Mesenchymal stem cell (in vitro differentiated cells and primary cell): Measurements from ENCODE around the gene ZNF112. TPM values are rescaled to one million over a fixed set of nuclear protein-coding genes. Genes with fewer than 3 reads are reported as not detected.
"Not testable (repeated sequence)": the region's sequence is repeated elsewhere in the genome, so short reads cannot be mapped to it uniquely, and the experiment has no call there.

Experiments used
- DNase-seq: peaks from one replicate; pipeline ENCODE4 v3.0.0-alpha.2; 2013
- H2AFZ ChIP-seq: one replicate; pipeline ENCODE4 v1.6.1; 2013; ENCODE audit warnings: low read depth, mild to moderate bottlenecking, control low read depth, inconsistent platforms, low read length, moderate library complexity
- H2AK5ac ChIP-seq: 2 replicates; pipeline ENCODE4 v1.6.1; 2013; ENCODE audit warnings: low read length, moderate library complexity, mild to moderate bottlenecking, inconsistent platforms; ENCODE audit not compliant: severe bottlenecking
- H2BK120ac ChIP-seq: one replicate; pipeline ENCODE4 v1.6.1; 2013; ENCODE audit warnings: low read depth, mild to moderate bottlenecking, inconsistent platforms, low read length, moderate library complexity
- H2BK12ac ChIP-seq, 2 experiments: one replicate each; pipeline ENCODE4 v1.6.1; 2013; ENCODE audit warnings: inconsistent platforms in 2 of 2, low read length in 2 of 2, mild to moderate bottlenecking in 2 of 2, moderate library complexity in 2 of 2, control low read depth in 1 of 2
- H2BK15ac ChIP-seq: one replicate; pipeline ENCODE4 v1.6.1; 2013; ENCODE audit warnings: mild to moderate bottlenecking, low read depth, inconsistent platforms; ENCODE audit not compliant: poor library complexity, severe bottlenecking
- H2BK5ac ChIP-seq: 2 replicates; pipeline ENCODE4 v1.6.1; 2013; ENCODE audit warnings: low read depth, mild to moderate bottlenecking, low read length, control low read depth, inconsistent platforms; ENCODE audit not compliant: poor library complexity, severe bottlenecking
- H3K14ac ChIP-seq, 2 experiments: one replicate each; pipeline ENCODE4 v1.6.1; 2013; ENCODE audit warnings: inconsistent platforms in 2 of 2, low read length in 2 of 2, control low read depth in 1 of 2, mild to moderate bottlenecking in 1 of 2, moderate library complexity in 1 of 2
- H3K18ac ChIP-seq, 2 experiments: one replicate each; pipeline ENCODE4 v1.6.1; 2013; ENCODE audit warnings: inconsistent platforms in 2 of 2, low read length in 2 of 2, control low read depth in 1 of 2, low read depth in 1 of 2, mild to moderate bottlenecking in 1 of 2
- H3K23ac ChIP-seq, 2 experiments: one replicate each; pipeline ENCODE4 v1.6.1; 2013; ENCODE audit warnings: inconsistent platforms in 2 of 2, low read length in 2 of 2, mild to moderate bottlenecking in 2 of 2, moderate library complexity in 2 of 2, control low read depth in 1 of 2
- H3K27ac ChIP-seq: 2 replicates; pipeline ENCODE4 v1.5.1; 2013; ENCODE audit warnings: mild to moderate bottlenecking, moderate library complexity, low read length, control low read depth, inconsistent platforms; ENCODE audit not compliant: poor library complexity, severe bottlenecking
- H3K27me3 ChIP-seq, 2 experiments: 2 replicates each; pipeline versions ENCODE4 v1.6.1 to v1.7.0; 2013; ENCODE audit warnings: low read length in 2 of 2, mild to moderate bottlenecking in 2 of 2, moderate library complexity in 2 of 2, control low read depth in 1 of 2, inconsistent platforms in 1 of 2; ENCODE audit not compliant: control insufficient read depth in 1 of 2, insufficient read depth in 1 of 2
- H3K36me3 ChIP-seq, 2 experiments: 2 replicates each; pipeline versions ENCODE4 v1.6.1 to v1.7.0; 2013; ENCODE audit warnings: low read length in 2 of 2, control low read depth in 1 of 2, inconsistent platforms in 1 of 2, low read depth in 1 of 2, mild to moderate bottlenecking in 1 of 2; ENCODE audit not compliant: insufficient read depth in 2 of 2, control insufficient read depth in 1 of 2
- H3K4ac ChIP-seq, 2 experiments: one replicate each; pipeline ENCODE4 v1.6.1; 2013; ENCODE audit warnings: inconsistent platforms in 2 of 2, low read length in 2 of 2, mild to moderate bottlenecking in 2 of 2, moderate library complexity in 2 of 2, control low read depth in 1 of 2, low read depth in 1 of 2
- H3K4me1 ChIP-seq: 2 replicates; pipeline ENCODE4 v1.6.1; 2013; ENCODE audit warnings: low read depth, low read length, control low read depth; ENCODE audit not compliant: control insufficient read depth, insufficient read depth
- H3K4me2 ChIP-seq: 2 replicates; pipeline ENCODE4 v1.6.1; 2013; ENCODE audit warnings: low read length, mild to moderate bottlenecking, inconsistent platforms; ENCODE audit not compliant: poor library complexity, severe bottlenecking
- H3K4me3 ChIP-seq, 2 experiments: 2 replicates each; pipeline versions ENCODE4 v1.5.1 to v1.7.0; 2013; ENCODE audit warnings: low read length in 2 of 2, mild to moderate bottlenecking in 2 of 2, control low read depth in 1 of 2, low read depth in 1 of 2; ENCODE audit not compliant: insufficient read depth in 1 of 2
- H3K79me1 ChIP-seq: replicated peaks from 2 replicates; pipeline ENCODE4 v1.6.1; 2013; ENCODE audit warnings: mild to moderate bottlenecking, control low read depth, low read length, inconsistent platforms; ENCODE audit not compliant: poor library complexity, severe bottlenecking
- H3K9ac ChIP-seq: 2 replicates; pipeline ENCODE4 v1.7.0; 2013; ENCODE audit warnings: mild to moderate bottlenecking, low read length, moderate library complexity
- H3K9me3 ChIP-seq: 2 replicates; pipeline ENCODE4 v1.7.0; 2013; ENCODE audit warnings: mild to moderate bottlenecking, low read length; ENCODE audit not compliant: control insufficient read depth
- H4K8ac ChIP-seq: one replicate; pipeline ENCODE4 v1.6.1; 2013; ENCODE audit warnings: inconsistent platforms, mild to moderate bottlenecking, low read length, moderate library complexity
- H4K91ac ChIP-seq: one replicate; pipeline ENCODE4 v1.6.1; 2013; ENCODE audit warnings: mild to moderate bottlenecking, low read length, inconsistent platforms
- WGBS: methylation state at CpG from one replicate; pipeline ENCODE4 v1.1.7; 2013; ENCODE audit warnings: mixed read lengths; 5-methylcytosine and 5-hydroxymethylcytosine counted together
- polyA plus RNA-seq, 2 experiments: library from polyadenylated mRNA; stranded (reverse); fragments of 200-250 nt; gene quantifications; one replicate each; pipeline ENCODE4 v1.2.3, GENCODE V29; 2013

Gene ZNF112
- 1.9 TPM for polyA plus RNA-seq (2013, experiment 1 of 2)
- polyA plus RNA-seq (2013, experiment 2 of 2) = 1.8 TPM

DNA sequence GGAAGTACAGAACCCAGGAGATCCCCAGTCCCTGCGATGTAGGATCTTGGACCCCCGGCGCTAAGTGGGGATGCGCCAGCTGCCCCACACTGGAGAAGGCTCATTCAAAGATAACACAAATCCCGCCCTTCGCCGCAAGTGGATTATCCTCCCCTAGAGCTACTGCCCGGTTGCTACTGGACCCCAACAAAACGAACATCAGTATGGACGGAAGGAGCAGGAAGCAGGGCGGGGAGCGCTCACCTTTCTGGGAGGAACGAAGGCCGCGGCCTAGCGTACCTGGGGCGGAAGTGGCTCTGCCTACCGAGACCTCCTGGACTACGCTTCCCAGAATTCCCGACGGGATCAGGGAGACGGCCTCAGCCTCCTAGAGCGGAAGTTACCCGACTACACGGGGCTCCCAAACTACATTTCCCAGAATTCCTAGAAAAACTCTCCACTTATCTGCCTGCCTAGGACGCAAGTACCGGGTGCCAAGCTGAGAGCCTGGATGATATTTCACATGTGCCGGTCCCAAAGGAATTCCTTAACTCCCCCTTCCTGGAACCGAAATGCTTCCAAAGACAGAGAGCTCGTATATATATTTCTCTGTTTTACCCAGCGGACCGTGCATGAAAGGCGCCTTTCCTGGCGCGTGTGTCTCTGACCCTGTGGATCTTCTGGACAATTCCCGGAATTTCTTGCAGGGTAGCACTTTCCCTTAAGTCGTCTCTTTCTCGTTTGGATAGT lies at the start of gene ZNF112:
ZNF112 (minus strand) TSS at position 298 of the 729 bp plus-strand sequence. CDS start 16,141 bp downstream, outside the sequence.
- Histone ChIP-seq H3K79me1 (peaks cover 4% of the 10 kb centered on the region), H3K4me1 (no peaks in the 10 kb centered on the region)

DNA sequence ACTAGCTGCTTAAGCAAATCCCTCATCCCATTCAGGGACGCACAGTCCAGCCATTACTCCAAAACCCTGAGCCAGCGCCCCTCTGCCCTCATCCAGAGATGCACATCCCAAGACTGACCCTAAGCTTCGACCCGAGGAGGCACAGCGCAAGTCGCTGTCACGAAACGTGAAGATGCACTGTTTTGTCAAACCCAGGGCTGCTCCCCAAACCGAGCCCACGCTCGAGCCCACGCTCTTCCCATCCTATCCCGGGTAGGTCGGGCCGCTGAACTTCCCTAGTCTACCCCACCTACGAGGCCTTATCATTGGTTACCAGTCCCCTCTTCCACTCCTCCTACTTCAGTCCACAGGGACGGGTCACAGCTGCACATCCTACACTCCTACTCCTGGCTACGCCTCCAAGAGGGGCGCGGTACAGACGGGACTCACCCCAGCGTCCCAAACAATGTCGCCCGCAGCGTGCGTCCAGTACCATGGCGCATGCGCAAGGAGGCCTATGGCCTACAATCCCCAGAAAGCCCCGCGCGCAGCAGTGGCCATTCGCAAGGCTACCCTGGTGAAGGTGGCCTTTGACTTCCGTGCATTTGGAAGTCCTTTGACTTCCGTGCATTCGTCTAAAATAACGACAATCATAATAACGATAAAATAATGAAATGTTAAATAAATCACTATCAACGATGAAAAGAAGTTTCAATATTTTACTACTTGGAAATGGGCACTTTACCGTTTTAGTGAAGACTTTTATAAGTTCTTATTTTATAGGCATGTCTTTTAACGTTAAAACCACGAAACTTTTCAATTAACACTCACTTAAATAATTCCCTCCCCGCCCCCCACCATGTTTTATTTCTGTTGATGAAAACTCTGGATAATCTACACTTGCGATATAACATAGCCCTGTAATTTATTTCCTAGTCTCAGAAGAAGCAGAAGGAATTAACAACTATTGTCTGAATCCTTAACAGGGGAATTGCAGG lies 44.9 kb upstream of the ZNF112 start, which contains the start of gene ZNF285:
ZNF285 (minus strand) TSS at position 470 of the 977 bp plus-strand sequence. CDS start 4,395 bp downstream, outside the sequence.
- H3K14ac ChIP-seq = peak within 1 kb of the TSS in 1 of 2 experiments; percentile 19
- no peaks in the 10 kb centered on the region for H3K27me3 ChIP-seq
- peak within 1 kb of the TSS; percentile 85 for H3K9ac ChIP-seq
- DNase-seq = peak; percentile 96
- whole genome bisulfite sequencing = 8% methylated on average over 35 of the region's 43 CpGs
- no peaks in the 10 kb centered on the region for H3K79me1 ChIP-seq
- H2BK120ac ChIP-seq = no peak within 1 kb of the TSS
- no peak within 1 kb of the TSS for H2BK15ac ChIP-seq
- H4K8ac ChIP-seq = peak within 1 kb of the TSS; percentile 41
- H4K91ac ChIP-seq = no peak within 1 kb of the TSS
- H3K4me1 ChIP-seq = no peaks in the 10 kb centered on the region
- no peak within 1 kb of the TSS for H2BK5ac ChIP-seq
- H3K36me3 ChIP-seq = peaks cover 0 to 3% of the 10 kb centered on the region in 2 experiments
- H3K4me3 ChIP-seq = peak within 1 kb of the TSS; percentile 62 to 96
- peak within 1 kb of the TSS; percentile 56 for H2AFZ ChIP-seq
- no peak within 1 kb of the TSS for H2BK12ac ChIP-seq
- peaks cover 22% of the 10 kb centered on the region for H3K9me3 ChIP-seq
- peak within 1 kb of the TSS in 1 of 2 experiments; percentile 79 for H3K18ac ChIP-seq
- no peak within 1 kb of the TSS for H2AK5ac ChIP-seq
- H3K4me2 ChIP-seq = peak within 1 kb of the TSS; percentile 54
- no peak within 1 kb of the TSS for H3K27ac ChIP-seq
- no peak within 1 kb of the TSS for H3K23ac ChIP-seq
- H3K4ac ChIP-seq = peak within 1 kb of the TSS in 1 of 2 experiments; percentile 6

More for the DNA sequence above, at the start of gene ZNF112:
- no peak within 1 kb of the TSS for H2BK12ac ChIP-seq
- no peaks in the 10 kb centered on the region for H3K27me3 ChIP-seq
- peak; percentile 93 for DNase-seq
- H3K27ac ChIP-seq = no peak within 1 kb of the TSS
- H3K4ac ChIP-seq = peak within 1 kb of the TSS; percentile 71 to 91
- peak within 1 kb of the TSS in 1 of 2 experiments; percentile 82 for H3K14ac ChIP-seq
- peak within 1 kb of the TSS; percentile 64 for H4K91ac ChIP-seq
- H2BK5ac ChIP-seq = no peak within 1 kb of the TSS
- WGBS = 2% methylated on average over 37 of the region's 38 CpGs
- peak within 1 kb of the TSS; percentile 96 for H2AFZ ChIP-seq
- peak within 1 kb of the TSS; percentile 69 for H3K4me2 ChIP-seq
- H2BK120ac ChIP-seq = no peak within 1 kb of the TSS
- H3K36me3 ChIP-seq = peaks cover 0 to 4% of the 10 kb centered on the region in 2 experiments
- H2AK5ac ChIP-seq = no peak within 1 kb of the TSS
- peak within 1 kb of the TSS; percentile 75 to 97 for H3K4me3 ChIP-seq
- peak within 1 kb of the TSS; percentile 96 for H4K8ac ChIP-seq
- H2BK15ac ChIP-seq = peak within 1 kb of the TSS; percentile 86
- H3K9me3 ChIP-seq = peaks cover 11% of the 10 kb centered on the region
- peak within 1 kb of the TSS in 1 of 2 experiments; percentile 67 for H3K18ac ChIP-seq
- peak within 1 kb of the TSS; percentile 96 for H3K9ac ChIP-seq
- no peak within 1 kb of the TSS for H3K23ac ChIP-seq

DNA sequence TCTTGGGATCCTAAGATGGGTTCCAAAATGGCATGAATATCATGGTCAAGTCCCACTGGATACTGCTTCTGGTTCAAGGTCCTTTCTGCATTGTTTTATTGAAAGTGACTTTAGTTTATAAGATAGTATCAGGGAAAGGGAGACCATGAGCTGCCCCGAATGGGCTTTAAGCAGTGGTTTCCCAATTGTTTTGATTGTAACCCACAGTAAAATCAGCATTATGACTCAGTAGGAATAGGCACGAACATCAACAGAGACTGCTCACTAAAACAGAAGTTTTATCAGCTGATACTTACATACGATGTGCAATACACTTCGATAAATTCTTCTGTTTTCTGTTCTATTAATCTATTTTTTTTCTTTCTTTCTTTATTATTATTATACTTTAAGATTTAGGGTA lies 32.8 kb upstream of the ZNF112 start:
- not testable (repeated sequence) for H3K79me1 ChIP-seq, H4K8ac ChIP-seq, H2BK15ac ChIP-seq, H4K91ac ChIP-seq, H2BK120ac ChIP-seq, H2BK5ac ChIP-seq, H3K4me1 ChIP-seq, H3K4me3 ChIP-seq, H3K23ac ChIP-seq, H3K18ac ChIP-seq, DNase-seq, H3K27ac ChIP-seq, H3K9ac ChIP-seq, H3K27me3 ChIP-seq, H3K14ac ChIP-seq, H2AK5ac ChIP-seq, H2AFZ ChIP-seq, H3K4me2 ChIP-seq, H2BK12ac ChIP-seq, H3K4ac ChIP-seq
- H3K36me3 ChIP-seq = peaks cover 0 to 22% of the 10 kb centered on the region in 2 experiments
- WGBS = 80% methylated on average over 2 of the region's 4 CpGs
- peaks cover 24% of the 10 kb centered on the region for H3K9me3 ChIP-seq
